H9 (cell line): ENCODE results near the gene CDKAL1. TPM values are rescaled to one million over a fixed set of nuclear protein-coding genes. Genes with fewer than 3 reads are reported as not detected.
"Not testable (repeated sequence)": the region's sequence is repeated elsewhere in the genome, so short reads cannot be mapped to it uniquely, and the experiment has no call there.

ENCODE experiments used
- DNase-seq: peaks from one replicate; pipeline ENCODE4 v3.0.0-alpha.2; 2017
- H2AFZ ChIP-seq: one replicate; pipeline ENCODE4 v1.6.1; 2013; ENCODE audit warnings: mild to moderate bottlenecking, low read length, control low read depth, moderate library complexity
- H2AK5ac ChIP-seq: 2 replicates; pipeline ENCODE4 v1.6.1; 2013; ENCODE audit warnings: low read length, control low read depth, mixed read lengths; ENCODE audit not compliant: insufficient read length
- H2BK120ac ChIP-seq: one replicate; pipeline ENCODE4 v1.6.1; 2013; ENCODE audit warnings: low read depth, mild to moderate bottlenecking, low read length, control low read depth, inconsistent platforms; ENCODE audit not compliant: poor library complexity, severe bottlenecking
- H2BK12ac ChIP-seq: 2 replicates; pipeline ENCODE4 v1.6.1; 2013; ENCODE audit warnings: low read length, control low read depth, mixed read lengths, low read depth; ENCODE audit not compliant: insufficient read length
- H2BK15ac ChIP-seq: 2 replicates; pipeline ENCODE4 v1.6.1; 2013; ENCODE audit warnings: low read depth, low read length, control low read depth
- H2BK20ac ChIP-seq: one replicate; pipeline ENCODE4 v1.6.1; 2013; ENCODE audit warnings: low read depth, mild to moderate bottlenecking, low read length, control low read depth, inconsistent platforms; ENCODE audit not compliant: poor library complexity, severe bottlenecking
- H2BK5ac ChIP-seq: 2 replicates; pipeline ENCODE4 v1.6.1; 2013; ENCODE audit warnings: low read length, control low read depth, mixed read lengths; ENCODE audit not compliant: insufficient read length
- H3K14ac ChIP-seq: 2 replicates; pipeline ENCODE4 v1.6.1; 2013; ENCODE audit warnings: low read length, control low read depth; ENCODE audit not compliant: insufficient read depth
- H3K18ac ChIP-seq: 2 replicates; pipeline ENCODE4 v1.6.1; 2013; ENCODE audit warnings: low read depth, mild to moderate bottlenecking, mixed read lengths, low read length, control low read depth; ENCODE audit not compliant: insufficient read length
- H3K23ac ChIP-seq: 2 replicates; pipeline ENCODE4 v1.6.1; 2013; ENCODE audit warnings: low read length, control low read depth, mixed read lengths, low read depth; ENCODE audit not compliant: insufficient read length
- H3K23me2 ChIP-seq: 2 replicates; pipeline ENCODE4 v1.6.1; 2013; ENCODE audit warnings: low read depth, mild to moderate bottlenecking, mixed read lengths, low read length, control low read depth; ENCODE audit not compliant: insufficient read length, poor library complexity, severe bottlenecking
- H3K27ac ChIP-seq: 2 replicates; pipeline ENCODE4 v1.5.1; 2013; ENCODE audit warnings: low read length, control low read depth, mixed read lengths, low read depth; ENCODE audit not compliant: insufficient read length
- H3K27me3 ChIP-seq: 2 replicates; pipeline ENCODE4 v1.6.1; 2013; ENCODE audit warnings: low read length, control low read depth, inconsistent platforms; ENCODE audit not compliant: insufficient read depth
- H3K4ac ChIP-seq: 2 replicates; pipeline ENCODE4 v1.6.1; 2013; ENCODE audit warnings: low read depth, mild to moderate bottlenecking, control low read depth, inconsistent platforms, low read length, moderate library complexity
- H3K4me1 ChIP-seq: 2 replicates; pipeline ENCODE4 v1.6.1; 2013; ENCODE audit warnings: low read length, control low read depth, inconsistent platforms; ENCODE audit not compliant: insufficient read depth
- H3K4me2 ChIP-seq: 2 replicates; pipeline ENCODE4 v1.6.1; 2013; ENCODE audit warnings: low read length, control low read depth, mixed read lengths; ENCODE audit not compliant: insufficient read length, insufficient read depth
- H3K56ac ChIP-seq: 2 replicates; pipeline ENCODE4 v1.6.1; 2013; ENCODE audit warnings: low read depth, mild to moderate bottlenecking, mixed read lengths, low read length, control low read depth; ENCODE audit not compliant: insufficient read length
- H3K79me1 ChIP-seq: 2 replicates; pipeline ENCODE4 v1.6.1; 2013; ENCODE audit warnings: low read depth, mild to moderate bottlenecking, moderate library complexity, low read length, control low read depth, inconsistent platforms; ENCODE audit not compliant: insufficient read depth, poor library complexity, severe bottlenecking
- H3K79me2 ChIP-seq: 2 replicates; pipeline ENCODE4 v1.6.1; 2013; ENCODE audit warnings: low read length, control low read depth, inconsistent platforms; ENCODE audit not compliant: insufficient read depth
- H3K9ac ChIP-seq: 2 replicates; pipeline ENCODE4 v1.6.1; 2013; ENCODE audit warnings: low read length, control low read depth, mixed read lengths; ENCODE audit not compliant: insufficient read length; ENCODE audit errors: extremely low read depth
- H3K9me3 ChIP-seq: one replicate; pipeline ENCODE4 v1.6.1; 2013; ENCODE audit warnings: low read depth, low read length, inconsistent platforms; ENCODE audit not compliant: control insufficient read depth
- H3T11ph ChIP-seq: one replicate; pipeline ENCODE4 v1.6.1; 2013; ENCODE audit warnings: mild to moderate bottlenecking, low read length, control low read depth, inconsistent platforms
- H4K20me1 ChIP-seq: one replicate; pipeline ENCODE4 v1.6.1; 2013; ENCODE audit not compliant: control insufficient read depth, insufficient read length, insufficient read depth
- H4K5ac ChIP-seq: 2 replicates; pipeline ENCODE4 v1.6.1; 2013; ENCODE audit warnings: low read depth, mild to moderate bottlenecking, mixed read lengths, low read length, control low read depth; ENCODE audit not compliant: insufficient read length
- H4K8ac ChIP-seq: replicated peaks from 2 replicates; pipeline ENCODE4 v1.6.1; 2013; ENCODE audit warnings: low read length, control low read depth, mixed read lengths, low read depth; ENCODE audit not compliant: insufficient read length
- H4K91ac ChIP-seq: 2 replicates; pipeline ENCODE4 v1.6.1; 2013; ENCODE audit warnings: low read depth, mild to moderate bottlenecking, moderate library complexity, mixed read lengths, low read length, control low read depth; ENCODE audit not compliant: insufficient read length
- H3K27ac Mint-ChIP-seq, 3 experiments: 2 replicates in 2 of 3; 3 replicates in 1 of 3; pipeline ENCODE4 v1.8.0; 2020 to 2021; ENCODE audit warnings: mixed read lengths in 3 of 3, mild to moderate bottlenecking in 1 of 3, moderate library complexity in 1 of 3
- H3K27me3 Mint-ChIP-seq: 2 replicates; pipeline ENCODE4 v1.8.0; 2021; ENCODE audit warnings: low read depth, mild to moderate bottlenecking, moderate library complexity, mixed read lengths
- H3K36me3 Mint-ChIP-seq, 3 experiments: 2 replicates in 2 of 3; 3 replicates in 1 of 3; pipeline ENCODE4 v1.8.0; 2020 to 2021; ENCODE audit warnings: low read depth in 3 of 3, mixed read lengths in 3 of 3; ENCODE audit not compliant: insufficient read depth in 1 of 3
- H3K4me1 Mint-ChIP-seq, 2 experiments: 2 replicates each; pipeline ENCODE4 v1.8.0; 2020; ENCODE audit warnings: mixed read lengths in 2 of 2
- H3K4me3 Mint-ChIP-seq, 2 experiments: 2 replicates in 1 of 2; 3 replicates in 1 of 2; pipeline ENCODE4 v1.8.0; 2020 to 2021; ENCODE audit warnings: mild to moderate bottlenecking in 2 of 2, mixed read lengths in 2 of 2, moderate library complexity in 1 of 2
- H3K9me3 Mint-ChIP-seq, 2 experiments: 2 replicates in 1 of 2; 3 replicates in 1 of 2; pipeline ENCODE4 v1.8.0; 2020; ENCODE audit warnings: mild to moderate bottlenecking in 2 of 2, mixed read lengths in 2 of 2, moderate library complexity in 1 of 2
- CTCF ChIP-seq: fragments of 200-600 bp; sonication (generic); conservative IDR thresholded peaks from 3 replicates; pipeline ENCODE4 v1.8.0; 2021; ENCODE audit warnings: antibody characterized with exemption, mild to moderate bottlenecking
- WGBS: extraction: QIAGEN DNeasy Blood & Tissue Kit; methylation state at CpG from one replicate; pipeline ENCODE4 v1.1.7; 2013; ENCODE audit warnings: missing lambda C conversion rate, low lambda C conversion rate, mixed read lengths; ENCODE audit not compliant: insufficient read length; ENCODE audit errors: extremely low coverage; 5-methylcytosine and 5-hydroxymethylcytosine counted together
- total RNA-seq: library from RNA; stranded (reverse); gene quantifications from 2 replicates; pipeline ENCODE4 v1.2.1, GENCODE V29; 2021

CDKAL1 gene
- total RNA-seq, 1 experiment from 2014 or later = 23.0 TPM

GRCh38 chr6:20610636-20611370 is 76.5 kb downstream of the CDKAL1 start:
- H3K4ac ChIP-seq = no peak overlapping the region
- no CpG with 5 or more reads among the region's 2 CpGs for WGBS
- no peak overlapping the region for H2AFZ ChIP-seq
- no peaks in the 10 kb centered on the region for H3K27me3 ChIP-seq
- no peak overlapping the region for H3K4me2 ChIP-seq
- H3K4me1 ChIP-seq = no peaks in the 10 kb centered on the region
- Mint-ChIP-seq H3K27me3 (no peaks in the 10 kb centered on the region), H3K9me3 (peaks cover 7 to 8% of the 10 kb centered on the region in 2 experiments; a peak in 3 of 5 replicates), H3K4me3 (no peak overlapping the region), H3K36me3 (peaks cover 7 to 12% (median 7%) of the 10 kb centered on the region in 3 experiments), H3K27ac (no peak overlapping the region; a peak in 1 of 7 replicates), H3K4me1 (peaks cover 6 to 10% of the 10 kb centered on the region in 2 experiments)
- no peak overlapping the region for H3K14ac ChIP-seq
- no peaks in the 10 kb centered on the region for H3K79me2 ChIP-seq
- H3K18ac ChIP-seq = no peak overlapping the region
- no peak for TF ChIP-seq CTCF
- H2BK20ac ChIP-seq = no peak overlapping the region
- H3K9me3 ChIP-seq = no peaks in the 10 kb centered on the region
- no peak overlapping the region for H3K9ac ChIP-seq
- H2BK120ac ChIP-seq = no peak overlapping the region
- H3K23me2 ChIP-seq = no peaks in the 10 kb centered on the region
- no peak overlapping the region for H4K5ac ChIP-seq
- no peak overlapping the region for H4K91ac ChIP-seq
- H2BK12ac ChIP-seq = no peak overlapping the region
- no peak overlapping the region for H2AK5ac ChIP-seq
- no peaks in the 10 kb centered on the region for H3K79me1 ChIP-seq
- H3K23ac ChIP-seq = no peak overlapping the region
- no peak overlapping the region for H4K8ac ChIP-seq
- H2BK15ac ChIP-seq = no peak overlapping the region
- no peak for DNase-seq
- H3K56ac ChIP-seq = no peak overlapping the region
- H4K20me1 ChIP-seq = no peaks in the 10 kb centered on the region
- no peak overlapping the region for H3K27ac ChIP-seq
- no peak overlapping the region for H3T11ph ChIP-seq
- no peak overlapping the region for H2BK5ac ChIP-seq

GRCh38 chr6:20617537-20617936 is 83.3 kb downstream of the CDKAL1 start:
- not testable (repeated sequence) for H2BK15ac ChIP-seq, H3K27me3 ChIP-seq, H3T11ph ChIP-seq, H4K91ac ChIP-seq, H3K79me2 ChIP-seq, H3K79me1 ChIP-seq, H3K56ac ChIP-seq, H2AFZ ChIP-seq, H3K23ac ChIP-seq, H3K23me2 ChIP-seq, H3K4me3 Mint-ChIP-seq, H2BK20ac ChIP-seq, H3K9me3 Mint-ChIP-seq, H4K20me1 ChIP-seq, H2BK12ac ChIP-seq, H3K9me3 ChIP-seq, H3K14ac ChIP-seq, H2AK5ac ChIP-seq, H3K18ac ChIP-seq, H3K27ac ChIP-seq, H3K4me1 Mint-ChIP-seq, H3K9ac ChIP-seq, H3K4ac ChIP-seq, H3K27me3 Mint-ChIP-seq, H2BK5ac ChIP-seq, H4K5ac ChIP-seq, H3K36me3 Mint-ChIP-seq, H4K8ac ChIP-seq, H3K4me1 ChIP-seq, H2BK120ac ChIP-seq, H3K27ac Mint-ChIP-seq, H3K4me2 ChIP-seq, DNase-seq
- no CpG with 5 or more reads among the region's 3 CpGs for WGBS
